ENCODE results near the gene SGMS1.

GRCh38 chr10:50613726-50614443, 9.9 kb downstream of the SGMS1 start:
- no peak for TF ChIP-seq CTCF (conservative IDR thresholded peaks at IDR 0.05 in 1 of 2, IDR thresholded peaks at IDR 0.05 in 1 of 2; ENCODE audit: extremely low read depth in 1 of 2, insufficient read depth in 1 of 2, low read depth in 1 of 2, low read length in 2 of 2)
- no peak for TF ChIP-seq EZH2 (IDR thresholded peaks at IDR 0.05; ENCODE audit: borderline replicate concordance, low read length)

All from mammary epithelial cell (primary cell).